HUES64 (cell line): ENCODE data around the gene RELB. TPM values are rescaled to one million over a fixed set of nuclear protein-coding genes. Genes with fewer than 3 reads are reported as not detected.

ENCODE experiments used
- H3K27ac ChIP-seq: 2 replicates; pipeline ENCODE4 v1.7.0; 2013; ENCODE audit warnings: low read depth, low read length, inconsistent platforms
- H3K27me3 ChIP-seq: 2 replicates; pipeline ENCODE4 v1.6.1; 2013; ENCODE audit warnings: mild to moderate bottlenecking, low read length; ENCODE audit not compliant: insufficient read depth
- H3K36me3 ChIP-seq: 2 replicates; pipeline ENCODE4 v1.6.1; 2013; ENCODE audit warnings: mild to moderate bottlenecking, low read length; ENCODE audit not compliant: insufficient read depth
- H3K4me1 ChIP-seq: 2 replicates; pipeline ENCODE4 v1.6.1; 2013; ENCODE audit warnings: mild to moderate bottlenecking, low read length, moderate library complexity; ENCODE audit not compliant: insufficient read depth
- H3K4me3 ChIP-seq: 2 replicates; pipeline ENCODE4 v1.5.1; 2013; ENCODE audit warnings: mild to moderate bottlenecking, low read length, moderate library complexity
- H3K9ac ChIP-seq: 2 replicates; pipeline ENCODE4 v1.6.1; 2013; ENCODE audit warnings: mild to moderate bottlenecking, low read depth, low read length
- H3K9me3 ChIP-seq: 2 replicates; pipeline ENCODE4 v1.6.1; 2013; ENCODE audit warnings: low read depth, low read length; ENCODE audit not compliant: insufficient read depth
- WGBS: fragments of 150-250, 120-280 bp; methylation state at CpG from one replicate; pipeline ENCODE4 v1.1.7; 2013; ENCODE audit warnings: missing lambda C conversion rate; 5-methylcytosine and 5-hydroxymethylcytosine counted together
- polyA plus RNA-seq, 2 experiments: library from polyadenylated mRNA; stranded (reverse); fragments of 50-300 nt; gene quantifications; one replicate each; pipeline ENCODE4 v1.2.3, GENCODE V29; 2013

Gene RELB, protein sequence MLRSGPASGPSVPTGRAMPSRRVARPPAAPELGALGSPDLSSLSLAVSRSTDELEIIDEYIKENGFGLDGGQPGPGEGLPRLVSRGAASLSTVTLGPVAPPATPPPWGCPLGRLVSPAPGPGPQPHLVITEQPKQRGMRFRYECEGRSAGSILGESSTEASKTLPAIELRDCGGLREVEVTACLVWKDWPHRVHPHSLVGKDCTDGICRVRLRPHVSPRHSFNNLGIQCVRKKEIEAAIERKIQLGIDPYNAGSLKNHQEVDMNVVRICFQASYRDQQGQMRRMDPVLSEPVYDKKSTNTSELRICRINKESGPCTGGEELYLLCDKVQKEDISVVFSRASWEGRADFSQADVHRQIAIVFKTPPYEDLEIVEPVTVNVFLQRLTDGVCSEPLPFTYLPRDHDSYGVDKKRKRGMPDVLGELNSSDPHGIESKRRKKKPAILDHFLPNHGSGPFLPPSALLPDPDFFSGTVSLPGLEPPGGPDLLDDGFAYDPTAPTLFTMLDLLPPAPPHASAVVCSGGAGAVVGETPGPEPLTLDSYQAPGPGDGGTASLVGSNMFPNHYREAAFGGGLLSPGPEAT
- 6.9 TPM for polyA plus RNA-seq (2013, experiment 1 of 2)
- 7.2 TPM for polyA plus RNA-seq (2013, experiment 2 of 2)

- Histone ChIP-seq H3K4me1 (no peaks in the 10 kb centered on the region), H3K36me3 (no peaks in the 10 kb centered on the region; the same call in 1 of the 2 replicates), H3K9me3 (no peaks in the 10 kb centered on the region), H3K9ac (peak within 1 kb of the TSS; percentile 90), H3K27ac (peak within 1 kb of the TSS; percentile 96), H3K27me3 (no peaks in the 10 kb centered on the region), H3K4me3 (peak within 1 kb of the TSS; percentile 81)
- WGBS: 3% methylated on average over 78 of the region's 79 CpGs
These were observed at the start of gene RELB for GRCh38 chr19:45001087-45001739. RELB (plus strand) TSS chr19:45001464; CDS start chr19:45001580, 116 bp downstream.

DNA sequence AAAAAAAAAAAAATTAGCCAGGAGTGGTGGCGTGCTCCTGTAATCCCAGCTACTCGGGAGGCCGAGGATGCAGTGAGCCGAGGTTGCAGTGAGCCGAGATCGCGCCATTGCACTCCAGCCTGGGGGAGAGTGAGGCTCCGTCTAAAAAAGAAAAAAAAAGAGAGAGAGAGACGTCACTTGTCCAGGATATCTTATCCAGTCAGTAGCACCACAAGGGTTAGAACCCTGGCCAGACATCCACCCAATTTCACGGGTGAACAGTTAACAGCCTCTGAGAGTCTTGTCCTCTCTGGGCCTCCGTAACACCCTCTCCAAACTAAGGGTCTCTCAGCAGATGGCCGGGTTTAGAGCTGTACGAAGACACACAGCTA lies 47.0 kb upstream of the RELB start:
- peaks cover 7% of the 10 kb centered on the region for H3K36me3 ChIP-seq
- H3K27me3 ChIP-seq: no peaks in the 10 kb centered on the region
- H3K27ac ChIP-seq: peak overlapping the region; percentile 99
- no peaks in the 10 kb centered on the region for H3K9me3 ChIP-seq
- peak overlapping the region; percentile 97 for H3K4me3 ChIP-seq
- WGBS: 59% methylated on average over 13 of the region's 13 CpGs
- H3K9ac ChIP-seq: peak overlapping the region; percentile 97
- peaks cover 7% of the 10 kb centered on the region; the same call in 1 of the 2 replicates for H3K4me1 ChIP-seq

- Histone ChIP-seq H3K9ac (peak within 1 kb of the TSS; percentile 97), H3K4me3 (peak within 1 kb of the TSS; percentile 97), H3K9me3 (no peaks in the 10 kb centered on the region), H3K27ac (peak within 1 kb of the TSS; percentile 99), H3K36me3 (peaks cover 6% of the 10 kb centered on the region), H3K4me1 (peaks cover 7% of the 10 kb centered on the region; the same call in 1 of the 2 replicates), H3K27me3 (no peaks in the 10 kb centered on the region)
- WGBS: under 1% methylated on average over 65 of the region's 65 CpGs
These were observed 46.4 kb upstream of the RELB start, which contains the start of gene CLPTM1 for GRCh38 chr19:44954649-44955504. CLPTM1 (plus strand) TSS chr19:44955380; CDS start chr19:44955396, 16 bp downstream.

- H3K4me1 ChIP-seq: peaks cover 7% of the 10 kb centered on the region; the same call in 1 of the 2 replicates
These were observed 45.5 kb upstream of the RELB start for GRCh38 chr19:44955505-44956439.

GRCh38 chr19:44957526-44957925 lies 43.7 kb upstream of the RELB start:
- H3K27me3 ChIP-seq: no peaks in the 10 kb centered on the region
- H3K9me3 ChIP-seq: no peaks in the 10 kb centered on the region
- peaks cover 7% of the 10 kb centered on the region; the same call in 1 of the 2 replicates for H3K4me1 ChIP-seq
- no peak overlapping the region for H3K4me3 ChIP-seq
- WGBS: 97% methylated on average over 7 of the region's 7 CpGs
- peak overlapping the region; percentile 34; the same call in 1 of the 2 replicates for H3K9ac ChIP-seq
- no peak overlapping the region for H3K27ac ChIP-seq
- peaks cover 19% of the 10 kb centered on the region for H3K36me3 ChIP-seq

More at GRCh38 chr19:44955505-44956439, 45.5 kb upstream of the RELB start:
- Histone ChIP-seq H3K9ac (peak overlapping the region; percentile 95), H3K36me3 (peaks cover 6% of the 10 kb centered on the region; the same call in 1 of the 2 replicates), H3K9me3 (no peaks in the 10 kb centered on the region), H3K4me3 (peak overlapping the region; percentile 97), H3K27me3 (no peaks in the 10 kb centered on the region), H3K27ac (peak overlapping the region; percentile 70)
- 5% methylated on average over 40 of the region's 40 CpGs for WGBS

DNA sequence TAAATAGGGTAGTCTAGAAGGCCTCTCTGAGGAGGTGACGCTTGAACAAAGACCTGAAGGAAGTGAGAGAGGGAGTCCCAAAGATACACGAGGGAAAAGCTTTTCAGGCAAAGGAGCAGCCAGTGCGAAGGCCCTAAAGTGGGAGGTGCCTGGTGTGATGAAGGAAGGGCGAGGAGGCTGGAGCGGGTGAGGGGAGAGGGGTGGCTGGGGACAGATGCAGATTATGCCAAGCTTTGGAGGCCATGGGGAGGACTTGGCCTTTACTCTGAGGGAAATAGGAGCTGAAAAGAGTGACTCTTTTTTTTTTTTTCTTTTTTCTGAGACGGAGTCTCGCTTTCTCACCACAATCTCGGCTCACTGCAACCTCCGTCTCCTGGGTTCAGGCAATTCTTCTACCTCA lies 43.2 kb upstream of the RELB start:
- 86% methylated on average over 9 of the region's 9 CpGs for WGBS
- no peak overlapping the region for H3K4me3 ChIP-seq
- H3K27me3 ChIP-seq: no peaks in the 10 kb centered on the region
- no peaks in the 10 kb centered on the region for H3K9me3 ChIP-seq
- no peak overlapping the region; the same call in 1 of the 2 replicates for H3K9ac ChIP-seq
- peaks cover 19% of the 10 kb centered on the region for H3K36me3 ChIP-seq
- H3K4me1 ChIP-seq: peaks cover 7% of the 10 kb centered on the region; the same call in 1 of the 2 replicates
- H3K27ac ChIP-seq: no peak overlapping the region

DNA sequence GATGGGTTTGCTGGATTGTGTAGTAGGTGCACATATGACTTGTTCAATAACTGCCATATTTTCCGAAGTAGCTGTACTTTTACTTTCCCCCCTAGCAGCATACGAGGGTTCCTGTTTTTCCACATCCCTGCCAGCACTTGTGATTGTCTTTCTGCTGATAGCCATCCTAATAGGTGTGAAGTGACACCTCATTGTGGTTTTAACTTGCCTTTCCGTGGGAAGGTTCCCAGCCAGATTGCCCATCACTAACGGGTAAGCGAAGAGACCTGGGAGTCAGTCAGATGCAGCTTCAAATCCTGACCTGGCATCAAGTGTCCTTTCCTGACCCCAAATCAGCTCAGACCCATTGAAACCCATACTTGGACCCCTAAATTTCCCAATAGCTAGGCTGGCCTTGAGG lies 41.6 kb upstream of the RELB start:
- Histone ChIP-seq H3K4me3 (no peak overlapping the region), H3K9me3 (no peaks in the 10 kb centered on the region), H3K4me1 (peaks cover 7% of the 10 kb centered on the region; the same call in 1 of the 2 replicates), H3K9ac (no peak overlapping the region), H3K27me3 (no peaks in the 10 kb centered on the region), H3K36me3 (peaks cover 25% of the 10 kb centered on the region), H3K27ac (no peak overlapping the region)
- WGBS: 87% methylated on average over 5 of the region's 5 CpGs

- WGBS: 86% methylated on average over 8 of the region's 8 CpGs
- H3K27ac ChIP-seq: no peak overlapping the region
These were observed 40.1 kb upstream of the RELB start for GRCh38 chr19:44960906-44961728.

GRCh38 chr19:44961821-44962220 lies 39.4 kb upstream of the RELB start:
- no peak overlapping the region for H3K9ac ChIP-seq
- no peak overlapping the region for H3K27ac ChIP-seq
- WGBS: 95% methylated on average over 8 of the region's 8 CpGs
- H3K9me3 ChIP-seq: no peaks in the 10 kb centered on the region
- H3K4me3 ChIP-seq: no peak overlapping the region
- no peaks in the 10 kb centered on the region for H3K4me1 ChIP-seq
- H3K27me3 ChIP-seq: no peaks in the 10 kb centered on the region
- H3K36me3 ChIP-seq: peaks cover 29% of the 10 kb centered on the region

More at GRCh38 chr19:44960906-44961728, 40.1 kb upstream of the RELB start:
- H3K9me3 ChIP-seq: no peaks in the 10 kb centered on the region
- no peak overlapping the region for H3K9ac ChIP-seq
- H3K4me1 ChIP-seq: peaks cover 5% of the 10 kb centered on the region; the same call in 1 of the 2 replicates
- H3K27me3 ChIP-seq: no peaks in the 10 kb centered on the region
- H3K4me3 ChIP-seq: no peak overlapping the region
- H3K36me3 ChIP-seq: peaks cover 29% of the 10 kb centered on the region
